ENCODE results near the gene CCDC73.

- no peak for TF ChIP-seq CREB1 (CRISPR knock-in tag; IDR thresholded peaks at IDR 0.05)
- TF ChIP-seq CTCF (IDR thresholded peaks at IDR 0.05), result no peak
- no peak for TF ChIP-seq ZBTB43 (CRISPR knock-in tag; IDR thresholded peaks at IDR 0.05)
- no peak for TF ChIP-seq PRRX2 (CRISPR knock-in tag; IDR thresholded peaks at IDR 0.05)
- no peak for TF ChIP-seq MAX (CRISPR knock-in tag; IDR thresholded peaks at IDR 0.05)
- no peak for TF ChIP-seq USF2 (CRISPR knock-in tag; IDR thresholded peaks at IDR 0.05)
These were observed 64.5 kb downstream of the CCDC73 start for GRCh38 chr11:32729976-32730375.
